IMR-90 (cell line): Measurements from ENCODE around the gene ADM2.

ENCODE experiments used
- BHLHE40 ChIP-seq: fragments of 150-350 bp; IDR thresholded peaks from 2 replicates; pipeline ENCODE4 v1.6.1; 2016; ENCODE audit warnings: mild to moderate bottlenecking, low read depth, low read length
- CEBPB ChIP-seq: IDR thresholded peaks from 2 replicates; pipeline ENCODE4 v1.6.1; 2012; ENCODE audit warnings: low read depth, low read length, improper control_type of control experiment
- FOS ChIP-seq: fragments of 150-350 bp; IDR thresholded peaks from 2 replicates; pipeline ENCODE4 v1.6.1; 2016; ENCODE audit warnings: low read depth, low read length
- MAFK ChIP-seq: IDR thresholded peaks from 2 replicates; pipeline ENCODE4 v1.6.1; 2012; ENCODE audit warnings: low read depth, low read length, improper control_type of control experiment
- MAZ ChIP-seq: IDR thresholded peaks from 2 replicates; pipeline ENCODE4 v1.6.1; 2012; ENCODE audit warnings: low read depth, mild to moderate bottlenecking, low read length, improper control_type of control experiment, moderate library complexity, borderline replicate concordance
- MXI1 ChIP-seq: IDR thresholded peaks from 2 replicates; pipeline ENCODE4 v1.6.1; 2012; ENCODE audit warnings: low read depth, mild to moderate bottlenecking, low read length, moderate library complexity, borderline replicate concordance
- POLR2A ChIP-seq: IDR thresholded peaks from 2 replicates; pipeline ENCODE4 v1.6.1; 2012; ENCODE audit warnings: mild to moderate bottlenecking, low read depth, low read length
- RAD21 ChIP-seq: IDR thresholded peaks from 2 replicates; pipeline ENCODE4 v1.6.1; 2012; ENCODE audit warnings: low read length, improper control_type of control experiment
- RCOR1 ChIP-seq: IDR thresholded peaks from 2 replicates; pipeline ENCODE4 v1.6.1; 2012; ENCODE audit warnings: mild to moderate bottlenecking, low read length, improper control_type of control experiment; ENCODE audit not compliant: insufficient replicate concordance
- RFX5 ChIP-seq: IDR thresholded peaks from 2 replicates; pipeline ENCODE4 v1.8.0; 2012; ENCODE audit warnings: low read depth, mild to moderate bottlenecking, low read length, moderate library complexity
- SMC3 ChIP-seq: fragments of 150-350 bp; IDR thresholded peaks from 2 replicates; pipeline ENCODE4 v1.6.1; 2016; ENCODE audit warnings: low read depth, mild to moderate bottlenecking, antibody characterized with exemption, low read length, moderate library complexity
- USF2 ChIP-seq: fragments of 150-350 bp; IDR thresholded peaks from 2 replicates; pipeline ENCODE4 v1.6.1; 2017; ENCODE audit warnings: mild to moderate bottlenecking, antibody characterized with exemption, low read length, low read depth
- TF ChIP-seq, protein P1 (sequence below): conservative IDR thresholded peaks from 2 replicates; pipeline ENCODE4 v1.5.1; 2012; ENCODE audit warnings: mild to moderate bottlenecking, low read depth, low read length, improper control_type of control experiment
- TF ChIP-seq, protein P2 (sequence below): fragments of 150-350 bp; IDR thresholded peaks from 2 replicates; pipeline ENCODE4 v1.6.1; 2016; ENCODE audit warnings: low read depth, mild to moderate bottlenecking, low read length, moderate library complexity, borderline replicate concordance

- TF ChIP-seq MAFK (no peak), USF2 (no peak), RFX5 (no peak), POLR2A (no peak), FOS (no peak), RAD21 (no peak), MXI1 (no peak), MAZ (no peak), RCOR1 (no peak), BHLHE40 (no peak), SMC3 (no peak), CEBPB (no peak)
- TF ChIP-seq, protein P1, sequence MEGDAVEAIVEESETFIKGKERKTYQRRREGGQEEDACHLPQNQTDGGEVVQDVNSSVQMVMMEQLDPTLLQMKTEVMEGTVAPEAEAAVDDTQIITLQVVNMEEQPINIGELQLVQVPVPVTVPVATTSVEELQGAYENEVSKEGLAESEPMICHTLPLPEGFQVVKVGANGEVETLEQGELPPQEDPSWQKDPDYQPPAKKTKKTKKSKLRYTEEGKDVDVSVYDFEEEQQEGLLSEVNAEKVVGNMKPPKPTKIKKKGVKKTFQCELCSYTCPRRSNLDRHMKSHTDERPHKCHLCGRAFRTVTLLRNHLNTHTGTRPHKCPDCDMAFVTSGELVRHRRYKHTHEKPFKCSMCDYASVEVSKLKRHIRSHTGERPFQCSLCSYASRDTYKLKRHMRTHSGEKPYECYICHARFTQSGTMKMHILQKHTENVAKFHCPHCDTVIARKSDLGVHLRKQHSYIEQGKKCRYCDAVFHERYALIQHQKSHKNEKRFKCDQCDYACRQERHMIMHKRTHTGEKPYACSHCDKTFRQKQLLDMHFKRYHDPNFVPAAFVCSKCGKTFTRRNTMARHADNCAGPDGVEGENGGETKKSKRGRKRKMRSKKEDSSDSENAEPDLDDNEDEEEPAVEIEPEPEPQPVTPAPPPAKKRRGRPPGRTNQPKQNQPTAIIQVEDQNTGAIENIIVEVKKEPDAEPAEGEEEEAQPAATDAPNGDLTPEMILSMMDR, result no peak
- TF ChIP-seq, protein P2, sequence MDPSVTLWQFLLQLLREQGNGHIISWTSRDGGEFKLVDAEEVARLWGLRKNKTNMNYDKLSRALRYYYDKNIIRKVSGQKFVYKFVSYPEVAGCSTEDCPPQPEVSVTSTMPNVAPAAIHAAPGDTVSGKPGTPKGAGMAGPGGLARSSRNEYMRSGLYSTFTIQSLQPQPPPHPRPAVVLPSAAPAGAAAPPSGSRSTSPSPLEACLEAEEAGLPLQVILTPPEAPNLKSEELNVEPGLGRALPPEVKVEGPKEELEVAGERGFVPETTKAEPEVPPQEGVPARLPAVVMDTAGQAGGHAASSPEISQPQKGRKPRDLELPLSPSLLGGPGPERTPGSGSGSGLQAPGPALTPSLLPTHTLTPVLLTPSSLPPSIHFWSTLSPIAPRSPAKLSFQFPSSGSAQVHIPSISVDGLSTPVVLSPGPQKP, result no peak
Measured at GRCh38 chr22:50439314-50439870, 42.0 kb upstream of the ADM2 start.
